K562 (cell line): ENCODE measurements around the gene NTN1. TPM values are rescaled to one million over a fixed set of nuclear protein-coding genes. Genes with fewer than 3 reads are reported as not detected.

Experiments
- ATAC-seq: fragments of 200-7000 bp; cut with Tn5 transposase; 3 replicates; pipeline ENCODE4 v1.9.1; 2020; ENCODE audit warnings: moderate library complexity
- BruUV-seq: library from RNA; stranded (reverse); fragments of 400-500 nt; replicated peaks from 2 replicates; lab custom pipeline; 2021; lab: Mats Ljungman, UMichigan
- CTCF ChIA-PET: fragments of 300-600 bp; formaldehyde crosslinking; extraction: SDS; loops from one replicate; lab custom pipeline; 2021; ENCODE audit warnings: low intra/inter-chr PET ratio; lab: Yijun Ruan, JAX
- POLR2A ChIA-PET: fragments of 300-600, 350-650 bp; sonication (Branson Sonifier 250); formaldehyde crosslinking; extraction: SDS; loops from one replicate; lab custom pipeline; 2021; ENCODE audit warnings: antibody characterized with exemption, inconsistent platforms; lab: Yijun Ruan, JAX
- DNase-seq, 4 experiments: peaks; one replicate each; pipeline versions ENCODE4 v3.0.0 to v3.0.0-alpha.2; 2011 to 2018; ENCODE audit warnings: low spot score in 3 of 4, mixed read lengths in 3 of 4; ENCODE audit errors: extremely low read depth in 1 of 4
- FAIRE-seq: peaks from 2 replicates; lab custom pipeline; 2011; peaks lifted over from hg19 to GRCh38; lab: Jason Lieb, UNC
- H2AFZ ChIP-seq: 2 replicates; pipeline ENCODE4 v1.6.0; 2011; ENCODE audit warnings: low read depth, low read length, control low read depth, inconsistent platforms
- H3K27ac ChIP-seq: fragments of 200-600 bp; 3 replicates; pipeline ENCODE4 v1.8.0; 2011; ENCODE audit warnings: low read depth, mild to moderate bottlenecking, control low read depth, inconsistent platforms, low read length, moderate library complexity, mixed read lengths; ENCODE audit errors: extremely low read depth
- H3K27me3 ChIP-seq, 2 experiments: fragments of 300-600 bp in 1 of 2; 2 replicates in 1 of 2; 3 replicates in 1 of 2; pipeline versions ENCODE4 v1.6.0 to v1.8.0; 2011; ENCODE audit warnings: inconsistent platforms in 2 of 2, low read length in 2 of 2, mild to moderate bottlenecking in 1 of 2, mixed read lengths in 1 of 2, moderate library complexity in 1 of 2; ENCODE audit not compliant: control insufficient read depth in 2 of 2, insufficient read depth in 2 of 2
- H3K36me3 ChIP-seq: fragments of 300-600 bp; 3 replicates; pipeline ENCODE4 v1.8.0; 2011; ENCODE audit warnings: mild to moderate bottlenecking, low read length, inconsistent platforms; ENCODE audit not compliant: control insufficient read depth, insufficient read depth
- H3K4me1 ChIP-seq, 2 experiments: fragments of 200-600 bp in 1 of 2; replicated peaks in 1 of 2; 2 replicates in 1 of 2; 3 replicates in 1 of 2; pipeline versions ENCODE4 v1.5.1 to v1.8.0; 2011; ENCODE audit warnings: inconsistent platforms in 2 of 2, low read length in 2 of 2, mild to moderate bottlenecking in 1 of 2, mixed read lengths in 1 of 2, moderate library complexity in 1 of 2; ENCODE audit not compliant: control insufficient read depth in 2 of 2, insufficient read depth in 2 of 2
- H3K4me2 ChIP-seq: 2 replicates; pipeline ENCODE4 v1.6.1; 2011; ENCODE audit warnings: low read length, control low read depth, inconsistent platforms, mixed read lengths; ENCODE audit not compliant: insufficient read depth
- H3K4me3 ChIP-seq: fragments of 200-600 bp; sonication (generic), shearing (Covaris generic); 2 replicates; pipeline ENCODE4 v1.5.1; 2016; ENCODE audit warnings: control low read depth, inconsistent platforms
- H3K79me2 ChIP-seq: fragments of 200-600 bp; 3 replicates; pipeline ENCODE4 v1.8.0; 2011; ENCODE audit warnings: low read length, inconsistent platforms; ENCODE audit not compliant: control insufficient read depth, insufficient read depth
- H3K9ac ChIP-seq, 2 experiments: 2 replicates each; pipeline versions ENCODE4 v1.6.0 to v1.6.1; 2011; ENCODE audit warnings: low read depth in 2 of 2, low read length in 2 of 2, control low read depth in 1 of 2, inconsistent platforms in 1 of 2, mild to moderate bottlenecking in 1 of 2, mixed read lengths in 1 of 2; ENCODE audit not compliant: insufficient read depth in 1 of 2
- H3K9me1 ChIP-seq: one replicate; pipeline ENCODE4 v1.6.0; 2011; ENCODE audit warnings: inconsistent platforms, mild to moderate bottlenecking, low read length, moderate library complexity; ENCODE audit not compliant: control insufficient read depth, insufficient read depth
- H3K9me3 ChIP-seq: replicated peaks from 2 replicates; pipeline ENCODE4 v1.5.1; 2011; ENCODE audit warnings: low read depth, low read length, inconsistent platforms; ENCODE audit not compliant: control insufficient read depth, insufficient read depth
- H4K20me1 ChIP-seq: replicated peaks from 2 replicates; pipeline ENCODE4 v1.6.1; 2011; ENCODE audit warnings: low read length, inconsistent platforms, mixed read lengths; ENCODE audit not compliant: control insufficient read depth, insufficient read depth
- ATF2 ChIP-seq: sonication (generic); formaldehyde crosslinking; IDR thresholded peaks from 2 replicates; pipeline ENCODE4 v1.8.1; 2022; ENCODE audit warnings: missing genetic modification reagents
- CBX2 ChIP-seq: fragments of 200-600 bp; sonication (generic); IDR thresholded peaks from one replicate; pipeline ENCODE4 v1.6.1; 2012; ENCODE audit warnings: mild to moderate bottlenecking, low read length, inconsistent platforms; ENCODE audit not compliant: insufficient read depth, poor library complexity, severe bottlenecking
- CHD1 ChIP-seq: fragments of 200-600 bp; sonication (generic); IDR thresholded peaks from one replicate; pipeline ENCODE4 v1.6.1; 2012; ENCODE audit warnings: mild to moderate bottlenecking, moderate library complexity, low read length, inconsistent platforms
- CHD2 ChIP-seq: IDR thresholded peaks from 2 replicates; pipeline ENCODE4 v1.6.1; 2011; ENCODE audit warnings: low read depth, low read length
- EP400 ChIP-seq: fragments of 450-650 bp; IDR thresholded peaks from 2 replicates; pipeline ENCODE4 v1.6.1; 2017; ENCODE audit warnings: antibody characterized with exemption, mild to moderate bottlenecking, moderate library complexity
- MECOM ChIP-seq: fragments of 250-450 bp; sonication (Bioruptor Pico); IDR thresholded peaks from 2 replicates; pipeline ENCODE4 v1.8.0; 2022; ENCODE audit warnings: inconsistent platforms
- NR4A1 ChIP-seq, 2 experiments: fragments of 250-450 bp in 1 of 2; fragments of 450-650 bp in 1 of 2; sonication (Bioruptor Pico) in 1 of 2; IDR thresholded peaks; 2 replicates each; pipeline versions ENCODE4 v1.4.0 to v1.6.1; 2016 to 2020; ENCODE audit warnings: mild to moderate bottlenecking in 2 of 2, missing compliant biosample characterization in 1 of 2, missing genetic modification characterization in 1 of 2, moderate library complexity in 1 of 2
- RBFOX2 ChIP-seq: fragments of 200-400 bp; formaldehyde crosslinking; IDR thresholded peaks from 2 replicates; pipeline ENCODE4 v1.6.1; 2017; ENCODE audit warnings: low read depth, mild to moderate bottlenecking, low read length, moderate library complexity
- THRAP3 ChIP-seq: fragments of 450-650 bp; IDR thresholded peaks from 2 replicates; pipeline ENCODE4 v1.6.1; 2016; ENCODE audit warnings: mild to moderate bottlenecking, inconsistent platforms, borderline replicate concordance
- USF1 ChIP-seq: sonication (generic); formaldehyde crosslinking; IDR thresholded peaks from 2 replicates; pipeline ENCODE4 v1.9.0; 2022; ENCODE audit warnings: mild to moderate bottlenecking, missing genetic modification reagents
- ZNF263 ChIP-seq: sonication (generic); formaldehyde crosslinking; IDR thresholded peaks from 2 replicates; pipeline ENCODE4 v1.8.0; 2022; ENCODE audit warnings: mild to moderate bottlenecking, missing genetic modification reagents, borderline replicate concordance
- ZNF518B ChIP-seq: fragments of 250-450 bp; sonication (Bioruptor Pico); IDR thresholded peaks from 2 replicates; pipeline ENCODE4 v1.5.0; 2021; ENCODE audit warnings: mild to moderate bottlenecking, moderate library complexity
- whole genome bisulfite sequencing: fragments of 100-300 bp; shearing (Covaris generic); methylation state at CpG from one replicate; pipeline ENCODE4 v1.1.6; 2016; ENCODE audit warnings: low coverage, mixed read lengths; ENCODE audit not compliant: insufficient coverage; ENCODE audit errors: missing lambda C conversion rate; 5-methylcytosine and 5-hydroxymethylcytosine counted together
- in situ Hi-C: fragments of 300-500 bp; cut with MboI; formaldehyde crosslinking; loops from 4 replicates; pipeline ENCODE4 v1.15.0; 2018; ENCODE audit warnings: inconsistent platforms, mixed read lengths
- intact Hi-C: fragments of 100-400 bp; cut with micrococcal nuclease; formaldehyde crosslinking; loops from 2 replicates; pipeline ENCODE4 v1.14.2; 2022
- polyA plus RNA-seq, 8 experiments: library from polyadenylated mRNA; depleted of rRNA in 4 of 8; stranded (reverse) in 5 of 8; unstranded in 3 of 8; fragments of >200 nt; fragmentation: Nextera tagmentation in 2 of 8; fragmentation: Illumina TruSeq in 1 of 8; extraction: Ambion mirVana in 2 of 8; extraction: Trizol in 1 of 8; gene quantifications; 2 replicates each; pipeline versions ENCODE4 v1.2.1 to v1.2.3, GENCODE V29; 2011 to 2014; ENCODE audit warnings: inconsistent platforms in 1 of 8, missing spikeins in 1 of 8
- total RNA-seq, 7 experiments: library from RNA; depleted of rRNA in 6 of 7; stranded (reverse); fragments of >200 nt in 6 of 7; fragmentation: Illumina TruSeq in 2 of 7; extraction: Trizol in 2 of 7; gene quantifications; 2 replicates each; pipeline versions ENCODE4 v1.2.1 to v1.2.3, GENCODE V29; 2011 to 2021; ENCODE audit warnings: low replicate concordance in 1 of 7

NTN1 gene
- total and polyA plus RNA-seq, 9 of the 15 experiments (the other 6 are each of a cell fraction or from before 2014, with no cell fraction given) = 0.02 TPM; not detected in 8

GRCh38 chr17:9230861-9231260, 209.6 kb downstream of the NTN1 start:
- H2AFZ ChIP-seq = no peak overlapping the region
- ATAC-seq (no peak), DNase-seq (no peak), FAIRE-seq (no peak)
- POLR2A ChIA-PET = no interaction called here
- H3K9ac ChIP-seq = no peak overlapping the region
- no peak overlapping the region for H3K4me2 ChIP-seq
- no peaks in the 10 kb centered on the region for H3K36me3 ChIP-seq
- no peaks in the 10 kb centered on the region for H3K9me1 ChIP-seq
- peaks cover 0 to 20% of the 10 kb centered on the region in 2 experiments; a peak in 2 of 5 replicates for H3K27me3 ChIP-seq
- peaks cover 0 to 3% of the 10 kb centered on the region in 2 experiments; a peak in 2 of 5 replicates for H3K4me1 ChIP-seq
- 0% methylated on average over 7 of the region's 11 CpGs for WGBS
- no peak overlapping the region for H3K4me3 ChIP-seq
- intact Hi-C loops (no loop called here), in situ Hi-C loops (no loop called here)
- TF ChIP-seq CBX2 (no peak), EP400 (no peak), ATF2 (CRISPR knock-in tag) (no peak), USF1 (CRISPR knock-in tag) (no peak), RBFOX2 (no peak), MECOM (CRISPR knock-in tag) (no peak), ZNF518B (no peak), CHD2 (no peak), NR4A1 (CRISPR knock-in tag; IDR thresholded peaks at IDR 0.05) (no peak), NR4A1 (tag; IDR thresholded peaks at IDR 0.05) (no peak), THRAP3 (no peak), CHD1 (no peak), ZNF263 (CRISPR knock-in tag) (no peak)
- no peaks in the 10 kb centered on the region for H3K79me2 ChIP-seq
- CTCF ChIA-PET = no interaction called here
- no peak overlapping the region for H3K27ac ChIP-seq
- BruUV-seq = no TSS peak
- no peaks in the 10 kb centered on the region for H3K9me3 ChIP-seq
- H4K20me1 ChIP-seq = no peaks in the 10 kb centered on the region
